Endodermal cell (in vitro differentiated cells): ENCODE data around the gene N4BP3. TPM values are rescaled to one million over a fixed set of nuclear protein-coding genes. Genes with fewer than 3 reads are reported as not detected.
A peak's percentile ranks its signal among the peaks of the same experiment; 100 is the strongest.

Source experiments
- DNase-seq: peaks from one replicate; pipeline ENCODE4 v3.0.0-alpha.2; 2017
- H3K27ac ChIP-seq: 2 replicates; pipeline ENCODE4 v1.5.1; 2013; ENCODE audit warnings: mild to moderate bottlenecking, low read depth, low read length, moderate library complexity
- H3K27me3 ChIP-seq: 2 replicates; pipeline ENCODE4 v1.6.1; 2013; ENCODE audit warnings: mild to moderate bottlenecking, low read length, moderate library complexity; ENCODE audit not compliant: insufficient read depth, control insufficient read depth, poor library complexity, severe bottlenecking
- H3K36me3 ChIP-seq: 2 replicates; pipeline ENCODE4 v1.7.0; 2013; ENCODE audit warnings: mild to moderate bottlenecking, low read length, moderate library complexity; ENCODE audit not compliant: control insufficient read depth, insufficient read depth
- H3K4me1 ChIP-seq: one replicate; pipeline ENCODE4 v1.7.0; 2013; ENCODE audit warnings: low read length; ENCODE audit not compliant: control insufficient read depth, insufficient read depth
- H3K4me3 ChIP-seq: 2 replicates; pipeline ENCODE4 v1.5.1; 2013; ENCODE audit warnings: mild to moderate bottlenecking, low read length, moderate library complexity
- H3K9ac ChIP-seq: 2 replicates; pipeline ENCODE4 v1.6.1; 2013; ENCODE audit warnings: mild to moderate bottlenecking, low read length, moderate library complexity; ENCODE audit not compliant: poor library complexity, severe bottlenecking; ENCODE audit errors: extremely low read depth
- H3K9me3 ChIP-seq: 2 replicates; pipeline ENCODE4 v1.6.1; 2013; ENCODE audit warnings: mild to moderate bottlenecking, low read length, moderate library complexity; ENCODE audit not compliant: control insufficient read depth
- H3K27ac Mint-ChIP-seq: 2 replicates; pipeline ENCODE4 v1.8.0; 2020; ENCODE audit warnings: mixed read lengths
- H3K27me3 Mint-ChIP-seq: 2 replicates; pipeline ENCODE4 v1.8.0; 2021; ENCODE audit warnings: mild to moderate bottlenecking, mixed read lengths; ENCODE audit not compliant: insufficient read depth
- H3K36me3 Mint-ChIP-seq: 2 replicates; pipeline ENCODE4 v1.8.0; 2020; ENCODE audit warnings: low read depth, mixed read lengths
- H3K4me1 Mint-ChIP-seq: 2 replicates; pipeline ENCODE4 v1.8.0; 2020; ENCODE audit warnings: mixed read lengths
- H3K4me3 Mint-ChIP-seq: 2 replicates; pipeline ENCODE4 v1.8.0; 2020; ENCODE audit warnings: mild to moderate bottlenecking, moderate library complexity, mixed read lengths
- H3K9me3 Mint-ChIP-seq: 2 replicates; pipeline ENCODE4 v1.8.0; 2020; ENCODE audit warnings: mild to moderate bottlenecking, mixed read lengths
- WGBS, 2 experiments: methylation state at CpG; one replicate each; pipeline versions ENCODE4 v1.1.5 to v1.1.7; 2013; ENCODE audit warnings: missing lambda C conversion rate in 2 of 2, mixed read lengths in 1 of 2; ENCODE audit not compliant: insufficient coverage in 1 of 2, insufficient read length in 1 of 2; 5-methylcytosine and 5-hydroxymethylcytosine counted together
- total RNA-seq, 2 donors: library from RNA; stranded (reverse); fragmentation: NEBNext Ultra II Directional in 1 of 2; extraction: Animal tissue kit (Norgen Biotek cat#: 25700) in 1 of 2; gene quantifications; 2 replicates in 1 of 2; 3 replicates in 1 of 2; pipeline ENCODE4 v1.2.1, GENCODE V29; 2021
- TF ChIP-seq, protein P1 (sequence below): fragments of 200-600 bp; sonication (generic); conservative IDR thresholded peaks from 2 replicates; pipeline ENCODE4 v1.5.0; 2021; ENCODE audit warnings: antibody characterized with exemption, mild to moderate bottlenecking

Gene N4BP3
- total RNA-seq, 2 donors from 2014 or later = 12.7 to 15.2 TPM

DNA sequence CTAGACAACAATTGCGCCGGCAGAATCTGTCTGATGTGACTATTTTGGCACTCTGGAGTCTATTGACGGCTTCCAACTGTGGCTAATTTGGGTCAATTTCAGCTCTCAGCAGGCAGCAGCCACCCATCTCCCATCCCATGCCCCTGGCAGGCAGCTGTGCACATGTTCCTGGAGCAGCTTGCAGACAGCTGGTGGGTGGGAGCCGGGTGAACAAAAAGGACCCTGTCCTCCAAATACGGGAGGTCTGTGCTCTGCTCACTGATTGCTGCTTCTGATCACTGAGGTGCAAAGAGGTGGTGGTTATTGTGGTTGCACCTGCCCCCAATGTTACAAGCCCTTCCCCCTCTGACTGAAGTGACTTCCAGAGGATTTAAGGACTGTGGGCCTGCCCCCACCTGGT is 45.0 kb upstream of the N4BP3 start:
- H3K27me3 Mint-ChIP-seq = peaks cover 1% of the 10 kb centered on the region
- H3K9me3 ChIP-seq = no peaks in the 10 kb centered on the region
- no peak overlapping the region for H3K4me3 Mint-ChIP-seq
- no peaks in the 10 kb centered on the region for H3K27me3 ChIP-seq
- peaks cover 6% of the 10 kb centered on the region for H3K4me1 Mint-ChIP-seq
- DNase-seq = no peak
- no peaks in the 10 kb centered on the region for H3K9me3 Mint-ChIP-seq
- no peak overlapping the region for H3K27ac ChIP-seq
- H3K36me3 Mint-ChIP-seq = no peaks in the 10 kb centered on the region
- H3K4me1 ChIP-seq = no peaks in the 10 kb centered on the region
- H3K9ac ChIP-seq = no peak overlapping the region
- no peaks in the 10 kb centered on the region for H3K36me3 ChIP-seq
- 84 to 88% methylated on average over 4 to 5 of the region's 5 CpGs for WGBS, 2 experiments
- H3K27ac Mint-ChIP-seq = no peak overlapping the region
- no peak overlapping the region for H3K4me3 ChIP-seq
- TF ChIP-seq, protein P1, sequence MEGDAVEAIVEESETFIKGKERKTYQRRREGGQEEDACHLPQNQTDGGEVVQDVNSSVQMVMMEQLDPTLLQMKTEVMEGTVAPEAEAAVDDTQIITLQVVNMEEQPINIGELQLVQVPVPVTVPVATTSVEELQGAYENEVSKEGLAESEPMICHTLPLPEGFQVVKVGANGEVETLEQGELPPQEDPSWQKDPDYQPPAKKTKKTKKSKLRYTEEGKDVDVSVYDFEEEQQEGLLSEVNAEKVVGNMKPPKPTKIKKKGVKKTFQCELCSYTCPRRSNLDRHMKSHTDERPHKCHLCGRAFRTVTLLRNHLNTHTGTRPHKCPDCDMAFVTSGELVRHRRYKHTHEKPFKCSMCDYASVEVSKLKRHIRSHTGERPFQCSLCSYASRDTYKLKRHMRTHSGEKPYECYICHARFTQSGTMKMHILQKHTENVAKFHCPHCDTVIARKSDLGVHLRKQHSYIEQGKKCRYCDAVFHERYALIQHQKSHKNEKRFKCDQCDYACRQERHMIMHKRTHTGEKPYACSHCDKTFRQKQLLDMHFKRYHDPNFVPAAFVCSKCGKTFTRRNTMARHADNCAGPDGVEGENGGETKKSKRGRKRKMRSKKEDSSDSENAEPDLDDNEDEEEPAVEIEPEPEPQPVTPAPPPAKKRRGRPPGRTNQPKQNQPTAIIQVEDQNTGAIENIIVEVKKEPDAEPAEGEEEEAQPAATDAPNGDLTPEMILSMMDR = no peak

DNA sequence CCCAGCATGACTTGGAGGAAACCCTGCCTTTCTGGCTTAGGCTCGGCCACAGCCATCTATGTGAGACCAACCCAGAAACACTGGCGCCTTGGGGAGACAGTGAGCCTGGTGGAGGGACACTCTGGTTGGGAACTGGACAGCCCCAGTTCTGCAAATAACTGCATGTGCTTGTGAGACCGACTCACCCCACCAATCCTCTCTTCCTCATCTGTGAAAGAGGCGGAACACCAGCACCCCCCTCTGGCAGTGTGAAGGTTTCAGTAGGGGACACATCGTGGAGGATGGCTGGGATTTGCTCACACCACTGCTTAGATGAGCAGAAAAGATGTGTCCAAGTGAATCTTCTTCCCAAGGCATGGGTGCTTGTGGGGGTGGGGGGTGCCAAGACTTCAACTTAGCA is 43.4 kb upstream of the N4BP3 start:
- no peak overlapping the region for H3K27ac Mint-ChIP-seq
- 63% methylated on average over 5 of the region's 5 CpGs; no CpG with 5 or more reads in 1 of the 2 experiments for WGBS, 2 experiments
- TF ChIP-seq, protein P1 = peak; percentile 76

DNA sequence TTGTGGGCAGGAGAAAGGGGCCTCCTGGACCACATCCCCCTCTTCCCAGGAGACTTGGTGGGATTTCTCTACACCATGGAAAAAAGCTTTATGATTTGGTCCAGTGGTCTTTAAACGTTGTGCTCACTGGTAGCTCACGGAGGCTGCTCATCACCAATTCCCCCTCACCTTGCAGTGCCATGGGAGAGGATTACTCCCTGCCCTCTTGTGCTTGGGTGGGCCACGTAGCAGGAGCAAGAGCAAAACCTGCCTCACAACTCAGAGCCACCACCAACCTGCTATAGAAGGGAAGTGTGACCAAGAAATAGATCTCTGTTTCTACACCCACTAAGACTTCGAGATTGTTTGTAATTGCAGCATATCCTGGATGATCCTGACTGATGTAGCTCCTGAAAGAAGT is 42.2 kb upstream of the N4BP3 start:
- TF ChIP-seq, protein P1 = no peak
- no peaks in the 10 kb centered on the region for H3K9me3 Mint-ChIP-seq
- H3K9ac ChIP-seq = no peak overlapping the region
- H3K27me3 ChIP-seq = peaks cover 13% of the 10 kb centered on the region
- no peaks in the 10 kb centered on the region for H3K4me1 ChIP-seq
- peaks cover 6% of the 10 kb centered on the region for H3K4me1 Mint-ChIP-seq
- H3K9me3 ChIP-seq = no peaks in the 10 kb centered on the region
- no peaks in the 10 kb centered on the region for H3K36me3 ChIP-seq
- no peak overlapping the region for H3K4me3 ChIP-seq
- no peak for DNase-seq
- H3K4me3 Mint-ChIP-seq = no peak overlapping the region
- no peaks in the 10 kb centered on the region for H3K36me3 Mint-ChIP-seq
- H3K27me3 Mint-ChIP-seq = peaks cover 13% of the 10 kb centered on the region
- H3K27ac ChIP-seq = no peak overlapping the region
- no peak overlapping the region for H3K27ac Mint-ChIP-seq
- WGBS, 2 experiments = 80% methylated on average over 4 of the region's 4 CpGs; no CpG with 5 or more reads in 1 of the 2 experiments

More for the DNA sequence above, 43.4 kb upstream of the N4BP3 start:
- H3K27me3 ChIP-seq = peaks cover 6% of the 10 kb centered on the region
- H3K9me3 ChIP-seq = no peaks in the 10 kb centered on the region
- no peak overlapping the region for H3K9ac ChIP-seq
- H3K4me3 ChIP-seq = no peak overlapping the region
- no peaks in the 10 kb centered on the region for H3K36me3 Mint-ChIP-seq
- H3K27ac ChIP-seq = no peak overlapping the region
- H3K36me3 ChIP-seq = no peaks in the 10 kb centered on the region
- H3K4me1 ChIP-seq = no peaks in the 10 kb centered on the region
- DNase-seq = peak; percentile 91
- H3K4me3 Mint-ChIP-seq = no peak overlapping the region
- H3K9me3 Mint-ChIP-seq = no peaks in the 10 kb centered on the region
- H3K27me3 Mint-ChIP-seq = peaks cover 10% of the 10 kb centered on the region
- H3K4me1 Mint-ChIP-seq = peaks cover 6% of the 10 kb centered on the region
